ENCODE results near the gene MX2.
"Not testable (repeated sequence)": the region's sequence is repeated elsewhere in the genome, so short reads cannot be mapped to it uniquely, and the experiment has no call there.

The MX2 gene, protein sequence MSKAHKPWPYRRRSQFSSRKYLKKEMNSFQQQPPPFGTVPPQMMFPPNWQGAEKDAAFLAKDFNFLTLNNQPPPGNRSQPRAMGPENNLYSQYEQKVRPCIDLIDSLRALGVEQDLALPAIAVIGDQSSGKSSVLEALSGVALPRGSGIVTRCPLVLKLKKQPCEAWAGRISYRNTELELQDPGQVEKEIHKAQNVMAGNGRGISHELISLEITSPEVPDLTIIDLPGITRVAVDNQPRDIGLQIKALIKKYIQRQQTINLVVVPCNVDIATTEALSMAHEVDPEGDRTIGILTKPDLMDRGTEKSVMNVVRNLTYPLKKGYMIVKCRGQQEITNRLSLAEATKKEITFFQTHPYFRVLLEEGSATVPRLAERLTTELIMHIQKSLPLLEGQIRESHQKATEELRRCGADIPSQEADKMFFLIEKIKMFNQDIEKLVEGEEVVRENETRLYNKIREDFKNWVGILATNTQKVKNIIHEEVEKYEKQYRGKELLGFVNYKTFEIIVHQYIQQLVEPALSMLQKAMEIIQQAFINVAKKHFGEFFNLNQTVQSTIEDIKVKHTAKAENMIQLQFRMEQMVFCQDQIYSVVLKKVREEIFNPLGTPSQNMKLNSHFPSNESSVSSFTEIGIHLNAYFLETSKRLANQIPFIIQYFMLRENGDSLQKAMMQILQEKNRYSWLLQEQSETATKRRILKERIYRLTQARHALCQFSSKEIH

DNA sequence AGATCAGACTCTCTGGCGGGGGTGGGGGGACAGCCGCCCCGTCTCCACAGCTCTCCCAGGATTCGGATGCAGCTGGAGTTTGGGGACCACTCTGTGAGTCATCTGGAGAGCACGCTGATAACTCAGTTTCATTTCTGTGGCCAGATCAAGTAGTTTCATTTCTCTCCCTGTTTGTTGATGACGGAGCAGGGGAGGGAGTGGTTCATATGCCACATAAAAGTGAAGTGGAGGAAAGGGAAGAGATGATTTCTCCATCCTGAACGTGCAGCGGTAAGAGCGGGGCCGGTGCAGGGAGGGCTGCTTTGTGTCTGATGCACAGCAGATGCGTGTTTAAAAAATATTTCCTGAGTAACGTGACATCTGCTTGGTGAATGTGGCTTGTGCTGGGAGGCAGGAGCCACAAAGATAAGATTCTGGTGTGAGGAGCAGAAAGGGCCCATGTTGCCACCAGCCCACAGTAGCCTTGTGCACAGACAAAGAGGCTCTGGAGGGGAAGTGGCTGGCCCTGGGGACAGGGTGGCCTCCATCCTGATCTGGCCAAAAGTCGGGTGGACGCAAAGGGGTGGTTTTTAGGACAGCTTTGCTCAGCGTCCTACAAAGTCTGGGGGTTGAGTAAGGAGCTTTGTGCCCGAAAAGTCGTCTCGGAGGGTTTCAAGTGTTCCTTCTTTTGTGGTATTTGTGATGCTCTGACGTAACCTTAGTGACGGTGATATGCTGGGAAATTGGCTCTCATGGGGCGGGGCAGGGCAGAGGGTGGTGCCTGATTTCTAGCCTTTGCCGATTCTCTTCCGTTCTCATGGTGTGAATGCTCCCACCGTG, at the start of gene MX2:
TSS of gene MX2 (plus strand) at position 242 of the 819 bp plus-strand sequence. CDS start 14,880 bp downstream, outside the sequence.
- peak; percentile 86 for DNase-seq (ENCODE audit: low spot score)

DNA sequence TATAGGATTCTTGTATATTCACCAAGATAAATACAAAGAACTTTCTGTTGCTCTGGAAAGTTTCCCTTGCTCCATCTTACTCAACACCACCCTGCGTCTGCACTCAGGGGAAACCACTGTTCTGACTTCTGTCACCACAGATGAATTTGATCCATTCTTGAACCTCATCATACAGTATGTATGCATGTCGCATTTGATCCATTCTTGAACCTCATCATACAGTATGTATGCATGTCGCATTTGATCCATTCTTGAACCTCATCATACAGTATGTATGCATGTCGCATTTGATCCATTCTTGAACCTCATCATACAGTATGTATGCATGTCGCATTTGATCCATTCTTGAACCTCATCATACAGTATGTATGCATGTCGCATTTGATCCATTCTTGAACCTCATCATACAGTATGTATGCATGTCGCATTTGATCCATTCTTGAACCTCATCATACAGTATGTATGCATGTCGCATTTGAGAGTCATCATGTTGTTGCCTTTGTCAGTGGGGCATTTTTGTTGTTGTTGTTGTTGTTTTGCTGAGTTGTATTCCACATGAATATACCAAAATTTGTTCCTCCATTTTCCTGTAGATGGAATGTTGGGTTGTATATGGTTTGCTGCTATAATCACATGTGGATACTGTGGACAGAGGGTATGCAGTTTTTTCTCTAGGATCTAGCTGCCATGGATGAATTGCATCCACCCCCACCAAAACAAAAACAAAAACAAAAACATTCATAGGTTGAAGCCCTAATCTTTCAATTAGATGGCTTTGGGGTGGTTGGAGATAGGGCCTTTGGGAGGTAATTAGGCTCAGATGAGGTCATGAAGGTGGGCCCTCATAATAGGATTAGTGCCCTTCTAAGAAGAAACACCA, 48.3 kb upstream of the MX2 start:
- not testable (repeated sequence) for DNase-seq (ENCODE audit: low spot score)

- DNase-seq (ENCODE audit: low spot score), result no peak
These were observed 46.1 kb upstream of the MX2 start for GRCh38 chr21:41315726-41316125.

- DNase-seq (ENCODE audit: low spot score), result no peak
These were observed 45.4 kb upstream of the MX2 start, which contains the start of gene FAM3B for GRCh38 chr21:41316200-41317062. TSS of gene FAM3B (plus strand) at chr21:41316801. CDS start at chr21:41316880, 79 bp downstream.

GRCh38 chr21:41317063-41317392, 44.8 kb upstream of the MX2 start:
- DNase-seq (ENCODE audit: low spot score), result no peak

DNA sequence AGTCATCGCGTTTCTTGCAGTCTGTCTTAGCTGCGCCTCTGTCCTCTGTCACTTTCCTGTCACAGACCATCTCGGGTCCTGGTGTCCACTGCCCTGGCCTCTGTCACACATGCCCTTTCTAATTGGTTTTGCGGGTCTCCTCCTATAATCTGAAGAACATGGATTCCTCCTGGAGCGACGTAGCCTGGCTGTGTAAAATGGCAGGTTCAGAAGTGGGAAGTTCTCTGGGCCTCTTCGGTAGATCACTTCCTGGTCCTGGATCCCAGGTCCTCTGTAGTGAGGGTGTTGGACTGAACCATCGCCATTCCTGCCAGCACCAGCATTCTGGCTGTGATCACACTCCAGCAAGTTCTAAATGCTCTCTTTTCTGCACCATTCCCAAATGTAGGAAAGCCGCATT, 44.4 kb upstream of the MX2 start:
- no peak for DNase-seq (ENCODE audit: low spot score)

- DNase-seq (ENCODE audit: low spot score), result no peak
These were observed 43.6 kb upstream of the MX2 start for GRCh38 chr21:41318218-41318617.

DNA sequence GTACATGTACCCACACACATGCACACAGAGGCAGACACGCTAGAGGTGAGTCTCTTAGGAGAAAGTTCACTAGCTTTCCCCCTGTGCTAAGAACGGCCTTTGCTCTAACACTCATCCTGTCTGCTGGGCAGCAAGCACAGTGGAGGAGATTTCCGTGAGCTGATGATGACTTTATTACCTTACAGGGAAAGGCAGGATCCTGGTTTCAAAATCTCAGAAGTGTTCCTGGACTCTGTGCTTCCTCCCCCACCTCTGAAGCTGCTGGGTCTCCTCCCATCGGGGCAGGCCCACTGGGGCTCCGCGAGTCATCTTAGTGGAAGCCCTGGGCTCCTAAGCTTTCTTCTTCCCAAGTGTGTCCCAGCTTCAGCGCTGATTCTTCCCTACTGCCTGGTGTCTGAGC, 42.6 kb upstream of the MX2 start:
- no peak for DNase-seq (ENCODE audit: low spot score)

DNA sequence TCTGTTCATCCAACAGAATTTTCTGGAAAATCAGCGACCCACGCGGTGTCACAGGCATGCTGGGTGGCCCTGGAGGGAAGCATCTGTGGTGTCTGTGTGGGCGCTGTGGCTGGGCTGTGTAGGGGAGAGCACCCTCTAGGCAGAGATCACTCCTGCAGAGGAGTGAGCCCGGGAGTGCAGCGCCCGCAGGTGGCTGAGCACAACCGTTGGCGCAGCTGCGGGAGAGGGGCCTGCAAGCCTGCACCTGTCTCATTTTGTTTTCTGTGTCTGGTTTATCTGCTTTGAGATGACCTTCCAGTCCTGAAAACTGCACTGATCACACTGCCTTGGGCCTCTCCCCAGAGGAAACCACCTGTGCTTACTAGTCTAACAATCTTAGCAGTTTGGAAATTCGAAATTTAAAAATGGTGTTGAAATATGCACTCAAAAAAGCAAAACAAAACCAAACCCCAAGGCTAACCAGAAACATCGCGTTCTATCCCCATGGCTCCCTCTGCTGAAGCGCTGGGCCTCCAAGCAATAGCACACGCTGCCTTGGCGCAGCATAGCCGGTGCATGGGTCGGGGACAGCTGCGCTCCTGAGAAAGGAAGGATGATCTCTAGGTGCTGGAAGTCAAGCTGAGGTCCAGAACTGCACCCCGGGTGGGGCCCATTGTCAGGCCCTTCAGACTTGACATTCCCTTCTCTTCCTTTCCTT, 40.5 kb upstream of the MX2 start:
- DNase-seq (ENCODE audit: low spot score), result no peak

- no peak for DNase-seq (ENCODE audit: low spot score)
These were observed 39.8 kb upstream of the MX2 start for GRCh38 chr21:41321908-41322495.

- DNase-seq (ENCODE audit: low spot score), result no peak
These were observed 39.1 kb upstream of the MX2 start for GRCh38 chr21:41322496-41323382.

GRCh38 chr21:41325138-41325912, 36.5 kb upstream of the MX2 start:
- no peak for DNase-seq (ENCODE audit: low spot score)

- no peak for DNase-seq (ENCODE audit: low spot score)
These were observed 35.3 kb upstream of the MX2 start for GRCh38 chr21:41326414-41327080.

- no peak for DNase-seq (ENCODE audit: low spot score)
These were observed 34.1 kb upstream of the MX2 start for GRCh38 chr21:41327753-41328152.

DNA sequence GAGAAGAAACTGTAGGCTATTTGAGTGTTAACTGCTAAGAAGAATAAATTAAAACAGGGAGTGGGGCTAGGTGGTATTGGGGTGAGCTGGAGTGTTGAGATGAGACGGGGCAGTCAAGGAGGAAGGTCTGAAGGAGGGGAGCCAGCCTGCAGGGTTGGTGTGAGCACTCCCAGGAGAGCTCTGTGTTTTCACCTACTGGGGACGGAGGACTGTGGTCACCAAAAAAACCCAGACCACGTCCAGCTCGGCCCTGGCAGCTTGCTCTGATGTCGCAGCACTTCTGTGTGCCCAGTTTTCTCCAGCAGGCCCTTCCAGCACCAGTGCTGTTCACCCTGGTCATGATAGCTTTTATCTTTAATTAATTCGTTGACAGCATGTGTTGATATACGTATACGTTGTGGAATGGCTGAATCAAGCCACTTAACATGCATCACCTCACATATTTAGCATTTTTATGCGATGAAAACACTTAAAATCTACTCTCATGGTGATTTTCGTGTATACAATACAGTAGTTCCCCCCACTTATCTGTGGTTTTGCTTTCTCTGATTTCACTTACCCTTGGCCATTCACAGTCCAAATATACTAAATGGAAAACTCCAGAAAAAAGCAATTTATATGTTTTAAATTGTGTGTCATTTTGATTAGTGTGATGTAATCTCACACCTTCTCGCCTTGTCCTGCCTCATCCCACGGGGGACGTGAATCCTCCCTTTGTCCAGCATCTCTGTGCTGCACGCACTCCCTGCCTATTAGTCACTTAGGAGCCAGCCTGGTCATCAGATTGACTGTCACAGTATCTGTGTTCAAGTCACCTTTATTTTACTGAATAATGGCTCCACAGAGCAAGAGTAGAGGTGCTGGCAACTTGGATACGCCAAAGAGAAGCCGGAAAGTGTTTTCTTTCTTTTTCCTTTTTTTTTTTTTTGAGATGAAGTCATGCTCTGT, 32.9 kb upstream of the MX2 start:
- no peak for DNase-seq (ENCODE audit: low spot score)

- DNase-seq (ENCODE audit: low spot score), result no peak
These were observed 28.1 kb upstream of the MX2 start for GRCh38 chr21:41333752-41334151.
